ENCODE measurements around the gene TATDN2.

DNA sequence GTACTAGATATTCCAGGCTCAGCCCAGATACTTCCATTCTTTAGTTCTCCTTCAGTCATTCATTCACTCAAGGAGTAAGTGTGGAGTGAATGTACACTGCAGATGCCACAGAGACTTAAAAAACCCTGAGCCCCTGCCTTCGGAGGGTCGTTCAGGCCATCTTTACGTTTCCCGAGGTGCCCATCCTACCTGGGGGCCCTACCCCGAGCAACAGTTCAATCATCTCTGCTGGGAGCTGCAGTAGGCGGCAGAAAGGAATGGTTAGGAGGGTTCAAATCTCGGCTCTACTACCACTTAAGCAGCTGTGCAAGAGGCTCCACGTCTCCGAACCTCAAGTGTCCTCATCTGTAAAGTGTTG, 72.0 kb downstream of the TATDN2 start:
- no peak for TF ChIP-seq POLR2A (IDR thresholded peaks at IDR 0.05; ENCODE audit: low read length)
- no peak for TF ChIP-seq GATA1 (IDR thresholded peaks at IDR 0.05; ENCODE audit: low read depth, low read length)
